ENCODE measurements around the gene GNAO1.

- no peak for TF ChIP-seq EP300 (IDR thresholded peaks at IDR 0.05)
- TF ChIP-seq CTCF (IDR thresholded peaks at IDR 0.05), result no peak
- no peak for TF ChIP-seq POLR2A (IDR thresholded peaks at IDR 0.05)
These were observed 77.5 kb downstream of the GNAO1 start for GRCh38 chr16:56268799-56269198.
